Measurements from ENCODE around the gene MGMT.
A peak's percentile ranks its signal among the peaks of the same experiment; 100 is the strongest.

MGMT gene

GRCh38 chr10:129462257-129462795 lies 4.7 kb upstream of the MGMT start:
- TF ChIP-seq GABPA (IDR thresholded peaks at IDR 0.05; ENCODE audit: low read depth) (no peak), REST (IDR thresholded peaks at IDR 0.05; ENCODE audit: insufficient replicate concordance, low read depth) (no peak), SPI1 (IDR thresholded peaks at IDR 0.05; ENCODE audit: borderline replicate concordance, low read depth) (no peak), POLR2AphosphoS5 (IDR thresholded peaks at IDR 0.05; ENCODE audit: low read depth) (no peak), CTCF (IDR thresholded peaks at IDR 0.05; ENCODE audit: insufficient read depth, low read length) (no peak)
- Histone ChIP-seq H3K4me3 (replicated peaks; ENCODE audit: insufficient read depth, low read length) (no peak overlapping the region), H3K27me3 (ENCODE audit: insufficient read depth, poor library complexity, severe bottlenecking) (peaks cover 7% of the 10 kb centered on the region), H3K27ac (replicated peaks) (no peak overlapping the region)
- no peak for DNase-seq (ENCODE audit: low read depth in 1 of 2, low spot score in 1 of 2)

GRCh38 chr10:129464251-129464650 lies 2.8 kb upstream of the MGMT start:
- TF ChIP-seq REST (IDR thresholded peaks at IDR 0.05; ENCODE audit: insufficient replicate concordance, low read depth) (no peak), POLR2AphosphoS5 (IDR thresholded peaks at IDR 0.05; ENCODE audit: low read depth) (no peak), GABPA (IDR thresholded peaks at IDR 0.05; ENCODE audit: low read depth) (no peak), CTCF (IDR thresholded peaks at IDR 0.05; ENCODE audit: insufficient read depth, low read length) (no peak), SPI1 (IDR thresholded peaks at IDR 0.05; ENCODE audit: borderline replicate concordance, low read depth) (no peak)
- no peak overlapping the region for H3K27ac ChIP-seq (replicated peaks)
- no peak overlapping the region for H3K4me3 ChIP-seq (replicated peaks; ENCODE audit: insufficient read depth, low read length)
- H3K27me3 ChIP-seq (ENCODE audit: insufficient read depth, poor library complexity, severe bottlenecking): no peaks in the 10 kb centered on the region
- DNase-seq (ENCODE audit: low read depth in 1 of 2, low spot score in 1 of 2): no peak

- no peak for DNase-seq (ENCODE audit: low read depth in 1 of 2, low spot score in 1 of 2)
- H3K27ac ChIP-seq (replicated peaks): peak overlapping the region; percentile 63
- no peak for TF ChIP-seq POLR2AphosphoS5 (IDR thresholded peaks at IDR 0.05; ENCODE audit: low read depth)
- no peak for TF ChIP-seq GABPA (IDR thresholded peaks at IDR 0.05; ENCODE audit: low read depth)
- no peak for TF ChIP-seq REST (IDR thresholded peaks at IDR 0.05; ENCODE audit: insufficient replicate concordance, low read depth)
- no peak for TF ChIP-seq CTCF (IDR thresholded peaks at IDR 0.05; ENCODE audit: insufficient read depth, low read length)
- TF ChIP-seq SPI1 (IDR thresholded peaks at IDR 0.05; ENCODE audit: borderline replicate concordance, low read depth): no peak
- peak overlapping the region; percentile 53 for H3K4me3 ChIP-seq (replicated peaks; ENCODE audit: insufficient read depth, low read length)
- H3K27me3 ChIP-seq (ENCODE audit: insufficient read depth, poor library complexity, severe bottlenecking): no peaks in the 10 kb centered on the region
Measured at GRCh38 chr10:129465796-129466702, 992 bp upstream of the MGMT start.
